Subcutaneous abdominal adipose tissue (tissue), 5 donors: ENCODE results near the gene UBASH3B.

Source experiments
- H3K27ac ChIP-seq: one replicate; pipeline ENCODE4 v1.7.0; 2013; ENCODE audit warnings: low read depth, mild to moderate bottlenecking, inconsistent platforms, low read length, moderate library complexity
- H3K27me3 ChIP-seq, 5 donors: one replicate each; pipeline ENCODE4 v1.7.0; 2013; ENCODE audit warnings: low read length in 5 of 5, inconsistent platforms in 1 of 5; ENCODE audit not compliant: control insufficient read depth in 5 of 5, insufficient read depth in 4 of 5
- H3K36me3 ChIP-seq, 5 donors: one replicate each; pipeline ENCODE4 v1.7.0; 2013; ENCODE audit warnings: low read length in 5 of 5; ENCODE audit not compliant: control insufficient read depth in 5 of 5, insufficient read depth in 5 of 5
- H3K4me1 ChIP-seq, 5 donors: one replicate each; pipeline ENCODE4 v1.7.0; 2013; ENCODE audit warnings: low read length in 5 of 5, mild to moderate bottlenecking in 3 of 5, moderate library complexity in 1 of 5; ENCODE audit not compliant: control insufficient read depth in 5 of 5, insufficient read depth in 5 of 5
- H3K4me3 ChIP-seq, 5 donors: one replicate each; pipeline ENCODE4 v1.7.0; 2013; ENCODE audit warnings: low read length in 5 of 5, low read depth in 1 of 5
- H3K9ac ChIP-seq, 5 donors: one replicate each; pipeline ENCODE4 v1.7.0; 2013; ENCODE audit warnings: low read length in 5 of 5, mild to moderate bottlenecking in 4 of 5, moderate library complexity in 3 of 5
- H3K9me3 ChIP-seq, 5 donors: one replicate each; pipeline ENCODE4 v1.7.0; 2013; ENCODE audit warnings: low read length in 5 of 5; ENCODE audit not compliant: control insufficient read depth in 5 of 5
- donor health status: healthy.
- donor health status: healthy.
- donor health status: healthy.
- donor health status: healthy.
- donor health status: healthy.

UBASH3B gene

GRCh38 chr11:122776546-122776945, 121.0 kb downstream of the UBASH3B start:
- no peak overlapping the region for H3K27ac ChIP-seq
- no peak overlapping the region for H3K9ac ChIP-seq
- H3K4me1 ChIP-seq, result peaks cover 3 to 76% (median 41%) of the 10 kb centered on the region in 5 donors
- no peaks in the 10 kb centered on the region for H3K9me3 ChIP-seq
- H3K36me3 ChIP-seq, result no peaks in the 10 kb centered on the region
- no peak overlapping the region for H3K4me3 ChIP-seq
- H3K27me3 ChIP-seq, result no peaks in the 10 kb centered on the region

- no peak overlapping the region for H3K4me3 ChIP-seq
- no peak overlapping the region for H3K27ac ChIP-seq
- no peaks in the 10 kb centered on the region for H3K9me3 ChIP-seq
- H3K36me3 ChIP-seq, result no peaks in the 10 kb centered on the region
- no peaks in the 10 kb centered on the region for H3K27me3 ChIP-seq
- peaks cover 3 to 74% (median 44%) of the 10 kb centered on the region in 5 donors for H3K4me1 ChIP-seq
- no peak overlapping the region for H3K9ac ChIP-seq
These were observed 121.8 kb downstream of the UBASH3B start for GRCh38 chr11:122777343-122777742.

- no peak overlapping the region for H3K9ac ChIP-seq
- H3K27ac ChIP-seq, result no peak overlapping the region
- H3K27me3 ChIP-seq, result no peaks in the 10 kb centered on the region
- peaks cover 0 to 3% (median 0%) of the 10 kb centered on the region in 5 donors for H3K36me3 ChIP-seq
- H3K9me3 ChIP-seq, result no peaks in the 10 kb centered on the region
- H3K4me3 ChIP-seq, result no peak overlapping the region
- peaks cover 3 to 66% (median 42%) of the 10 kb centered on the region in 5 donors for H3K4me1 ChIP-seq
These were observed 122.6 kb downstream of the UBASH3B start for GRCh38 chr11:122778148-122778547.

GRCh38 chr11:122779047-122779629, 123.6 kb downstream of the UBASH3B start:
- no peak overlapping the region for H3K27ac ChIP-seq
- no peaks in the 10 kb centered on the region for H3K27me3 ChIP-seq
- no peaks in the 10 kb centered on the region for H3K9me3 ChIP-seq
- H3K4me1 ChIP-seq, result peaks cover 3 to 59% (median 43%) of the 10 kb centered on the region in 5 donors
- H3K36me3 ChIP-seq, result peaks cover 0 to 3% (median 0%) of the 10 kb centered on the region in 5 donors
- no peak overlapping the region for H3K4me3 ChIP-seq
- no peak overlapping the region for H3K9ac ChIP-seq

- H3K9me3 ChIP-seq, result no peaks in the 10 kb centered on the region
- no peak overlapping the region for H3K4me3 ChIP-seq
- H3K27me3 ChIP-seq, result no peaks in the 10 kb centered on the region
- peaks cover 3 to 55% (median 50%) of the 10 kb centered on the region in 5 donors for H3K4me1 ChIP-seq
- H3K36me3 ChIP-seq, result peaks cover 0 to 6% (median 0%) of the 10 kb centered on the region in 5 donors
- no peak overlapping the region for H3K27ac ChIP-seq
- H3K9ac ChIP-seq, result peak overlapping the region in 1 of 5 donors; percentile 28
These were observed 124.9 kb downstream of the UBASH3B start for GRCh38 chr11:122780296-122780949.

- Histone ChIP-seq H3K27ac (no peak overlapping the region), H3K4me3 (no peak overlapping the region), H3K36me3 (peaks cover 0 to 7% (median 0%) of the 10 kb centered on the region in 5 donors), H3K27me3 (no peaks in the 10 kb centered on the region), H3K9me3 (no peaks in the 10 kb centered on the region), H3K4me1 (peaks cover 3 to 60% (median 45%) of the 10 kb centered on the region in 5 donors), H3K9ac (no peak overlapping the region)
These were observed 126.1 kb downstream of the UBASH3B start for GRCh38 chr11:122781378-122782195.

GRCh38 chr11:122782222-122782621, 126.7 kb downstream of the UBASH3B start:
- no peak overlapping the region for H3K4me3 ChIP-seq
- peaks cover 0 to 7% (median 0%) of the 10 kb centered on the region in 5 donors for H3K36me3 ChIP-seq
- H3K27me3 ChIP-seq, result no peaks in the 10 kb centered on the region
- no peaks in the 10 kb centered on the region for H3K9me3 ChIP-seq
- no peak overlapping the region for H3K27ac ChIP-seq
- H3K4me1 ChIP-seq, result peaks cover 3 to 61% (median 46%) of the 10 kb centered on the region in 5 donors
- H3K9ac ChIP-seq, result no peak overlapping the region

- H3K27ac ChIP-seq, result peak overlapping the region; percentile 94
- H3K4me3 ChIP-seq, result no peak overlapping the region
- H3K36me3 ChIP-seq, result peaks cover 0 to 11% (median 0%) of the 10 kb centered on the region in 5 donors
- peak overlapping the region in 4 of 5 donors; percentile 16 to 63 (median 40) for H3K9ac ChIP-seq
- no peaks in the 10 kb centered on the region for H3K9me3 ChIP-seq
- H3K4me1 ChIP-seq, result peaks cover 3 to 66% (median 42%) of the 10 kb centered on the region in 5 donors
- no peaks in the 10 kb centered on the region for H3K27me3 ChIP-seq
These were observed 128.9 kb downstream of the UBASH3B start for GRCh38 chr11:122784325-122784955.

GRCh38 chr11:122785031-122785541, 129.6 kb downstream of the UBASH3B start:
- Histone ChIP-seq H3K9me3 (no peaks in the 10 kb centered on the region), H3K27ac (peak overlapping the region; percentile 94), H3K27me3 (no peaks in the 10 kb centered on the region), H3K36me3 (peaks cover 0 to 16% (median 0%) of the 10 kb centered on the region in 5 donors), H3K4me3 (no peak overlapping the region), H3K4me1 (peaks cover 5 to 67% (median 38%) of the 10 kb centered on the region in 5 donors), H3K9ac (peak overlapping the region in 3 of 5 donors; percentile 14 to 29 (median 22))
